Prostate gland (tissue), 2 donors: Measurements from ENCODE around the gene ZNF423. TPM values are rescaled to one million over a fixed set of nuclear protein-coding genes. Genes with fewer than 3 reads are reported as not detected.

Source experiments
- DNase-seq: peaks from one replicate; pipeline ENCODE4 v3.0.0-alpha.2; 2019; ENCODE audit warnings: low spot score
- H3K27ac ChIP-seq, 2 donors: fragments of 200-600 bp; sonication (generic); 2 replicates each; pipeline ENCODE4 v1.5.1; 2017 to 2019
- H3K27me3 ChIP-seq: fragments of 200-600 bp; sonication (generic); replicated peaks from 2 replicates; pipeline ENCODE4 v1.5.1; 2019; ENCODE audit not compliant: insufficient read depth
- H3K36me3 ChIP-seq, 2 donors: fragments of 200-600 bp; sonication (generic); 1 replicate in 1 of 2; 2 replicates in 1 of 2; pipeline versions ENCODE4 v1.5.1 to v1.8.1; 2017 to 2019
- H3K4me1 ChIP-seq: fragments of 200-600 bp; sonication (generic); replicated peaks from 2 replicates; pipeline ENCODE4 v1.5.1; 2019
- H3K4me3 ChIP-seq, 2 donors: fragments of 200-600 bp; sonication (generic); 2 replicates each; pipeline ENCODE4 v1.5.1; 2017 to 2019
- H3K9me3 ChIP-seq: fragments of 200-600 bp; sonication (generic); 2 replicates; pipeline ENCODE4 v1.5.1; 2017
- CTCF ChIP-seq, 4 experiments: fragments of 200-600 bp in 2 of 4; fragments of 450-650 bp in 2 of 4; sonication (generic) in 2 of 4; IDR thresholded peaks; 1 replicate in 3 of 4; 2 replicates in 1 of 4; pipeline ENCODE4 v1.5.1; 2016 to 2019; ENCODE audit warnings: antibody characterized with exemption in 4 of 4, mild to moderate bottlenecking in 2 of 4, moderate library complexity in 2 of 4
- POLR2A ChIP-seq: fragments of 450-650 bp; IDR thresholded peaks from one replicate; pipeline ENCODE4 v1.6.1; 2016; ENCODE audit warnings: antibody characterized with exemption, mild to moderate bottlenecking
- POLR2AphosphoS5 ChIP-seq: sonication (generic); formaldehyde crosslinking; IDR thresholded peaks from one replicate; pipeline ENCODE4 v1.6.1; 2017; ENCODE audit warnings: antibody characterized with exemption
- WGBS: methylation state at CpG from one replicate; pipeline ENCODE4 v1.1.5; 2018; 5-methylcytosine and 5-hydroxymethylcytosine counted together
- intact Hi-C: fragments of 100-400 bp; cut with DNase I; formaldehyde crosslinking; loops from one replicate; pipeline ENCODE4 v1.14.2; 2022
- total RNA-seq, 2 donors: library from RNA; depleted of rRNA; stranded (reverse); fragments of >200 nt; gene quantifications; one replicate each; pipeline ENCODE4 v1.1.0, GENCODE V29; 2016

ZNF423 gene
- total RNA-seq, 2 donors from 2014 or later, result 6.1 to 22.7 TPM

- TF ChIP-seq POLR2AphosphoS5 (no peak), CTCF (IDR thresholded peaks at IDR 0.05) (no peak), POLR2A (no peak)
- Histone ChIP-seq H3K4me1 (no peaks in the 10 kb centered on the region), H3K4me3 (no peak overlapping the region), H3K27ac (no peak overlapping the region), H3K36me3 (no peaks in the 10 kb centered on the region), H3K27me3 (no peaks in the 10 kb centered on the region), H3K9me3 (no peaks in the 10 kb centered on the region)
- 81% methylated on average over 3 of the region's 3 CpGs for WGBS
- intact Hi-C loops, result no loop called here
- DNase-seq, result no peak
Observed at GRCh38 chr16:49703483-49703882, 152.4 kb downstream of the ZNF423 start.

GRCh38 chr16:49701789-49702494 lies 154.0 kb downstream of the ZNF423 start:
- H3K36me3 ChIP-seq, result no peaks in the 10 kb centered on the region
- no peak overlapping the region for H3K4me3 ChIP-seq
- no peaks in the 10 kb centered on the region for H3K9me3 ChIP-seq
- TF ChIP-seq POLR2AphosphoS5 (no peak), POLR2A (no peak)
- H3K4me1 ChIP-seq, result no peaks in the 10 kb centered on the region
- WGBS, result 31% methylated on average over 15 of the region's 15 CpGs
- intact Hi-C loops, result no loop called here
- DNase-seq, result peak; percentile 26
- H3K27me3 ChIP-seq, result no peaks in the 10 kb centered on the region
- H3K27ac ChIP-seq, result peak overlapping the region; percentile 29 to 63

GRCh38 chr16:49701065-49701685 lies 154.7 kb downstream of the ZNF423 start:
- DNase-seq, result no peak

GRCh38 chr16:49700251-49701064 lies 155.5 kb downstream of the ZNF423 start:
- no peak overlapping the region for H3K4me3 ChIP-seq
- intact Hi-C loops, result no loop called here
- no peak for DNase-seq
- H3K27ac ChIP-seq, result peak overlapping the region; percentile 16 to 39
- WGBS, result 51% methylated on average over 10 of the region's 10 CpGs
- H3K4me1 ChIP-seq, result no peaks in the 10 kb centered on the region
- H3K36me3 ChIP-seq, result no peaks in the 10 kb centered on the region
- H3K9me3 ChIP-seq, result no peaks in the 10 kb centered on the region
- no peaks in the 10 kb centered on the region for H3K27me3 ChIP-seq
- TF ChIP-seq POLR2AphosphoS5 (no peak), POLR2A (no peak), CTCF (IDR thresholded peaks at IDR 0.05) (no peak)

More at GRCh38 chr16:49701065-49701685, 154.7 kb downstream of the ZNF423 start:
- H3K27me3 ChIP-seq, result no peaks in the 10 kb centered on the region
- 56% methylated on average over 18 of the region's 18 CpGs for WGBS
- H3K27ac ChIP-seq, result peak overlapping the region; percentile 16 to 39
- TF ChIP-seq POLR2A (no peak), CTCF (IDR thresholded peaks at IDR 0.05) (no peak), POLR2AphosphoS5 (no peak)
- H3K36me3 ChIP-seq, result no peaks in the 10 kb centered on the region
- H3K4me1 ChIP-seq, result no peaks in the 10 kb centered on the region
- intact Hi-C loops, result no loop called here
- no peak overlapping the region for H3K4me3 ChIP-seq
- H3K9me3 ChIP-seq, result no peaks in the 10 kb centered on the region

GRCh38 chr16:49699841-49700175 lies 156.1 kb downstream of the ZNF423 start:
- H3K36me3 ChIP-seq, result no peaks in the 10 kb centered on the region
- WGBS, result 74% methylated on average over 3 of the region's 3 CpGs
- intact Hi-C loops, result loop anchor here (2.0 to 5.0 kb wide), 3 partner anchors 33 to 157 kb away; partner anchors contain the start of gene ZNF423
- no peaks in the 10 kb centered on the region for H3K4me1 ChIP-seq
- H3K4me3 ChIP-seq, result no peak overlapping the region
- TF ChIP-seq POLR2A (no peak), CTCF (IDR thresholded peaks at IDR 0.05) (no peak), POLR2AphosphoS5 (no peak)
- no peaks in the 10 kb centered on the region for H3K27me3 ChIP-seq
- DNase-seq, result no peak
- peak overlapping the region; percentile 8 to 62 for H3K27ac ChIP-seq
- H3K9me3 ChIP-seq, result no peaks in the 10 kb centered on the region
